Activated naive CD4-positive, alpha-beta T cell treated with anti-CD3 and anti-CD28 coated beads, Interleukin-2, amount 50 U/mL, for 72 hours (primary cell): ENCODE data around the gene TPSG1. TPM values are rescaled to one million over a fixed set of nuclear protein-coding genes. Genes with fewer than 3 reads are reported as not detected.
"Not testable (repeated sequence)": the region's sequence is repeated elsewhere in the genome, so short reads cannot be mapped to it uniquely, and the experiment has no call there.

ENCODE experiments used
- ATAC-seq, 2 donors: fragments of 150-1000 bp; cut with Tn5 transposase; 2 replicates each; pipeline ENCODE4 v1.10.0; 2021; ENCODE audit warnings: mild to moderate bottlenecking in 2 of 2, moderate library complexity in 2 of 2
- DNase-seq, 2 donors: peaks; one replicate each; pipeline ENCODE4 v3.0.0; 2021 to 2022; ENCODE audit warnings: low spot score in 2 of 2
- H3K27ac Mint-ChIP-seq, 2 donors: one replicate each; pipeline ENCODE4 v1.8.0; 2022; ENCODE audit warnings: mild to moderate bottlenecking in 2 of 2, mixed read lengths in 2 of 2
- H3K36me3 Mint-ChIP-seq, 2 donors: one replicate each; pipeline ENCODE4 v1.8.0; 2022; ENCODE audit warnings: mixed read lengths in 2 of 2
- H3K9me3 Mint-ChIP-seq, 2 donors: one replicate each; pipeline ENCODE4 v1.8.0; 2022; ENCODE audit warnings: mixed read lengths in 2 of 2
- total RNA-seq, 2 donors: library from RNA; stranded (reverse); gene quantifications; one replicate each; pipeline ENCODE4 v1.2.3, GENCODE V29; 2022

Gene TPSG1
- total RNA-seq, 2 donors from 2014 or later, result not detected

DNA sequence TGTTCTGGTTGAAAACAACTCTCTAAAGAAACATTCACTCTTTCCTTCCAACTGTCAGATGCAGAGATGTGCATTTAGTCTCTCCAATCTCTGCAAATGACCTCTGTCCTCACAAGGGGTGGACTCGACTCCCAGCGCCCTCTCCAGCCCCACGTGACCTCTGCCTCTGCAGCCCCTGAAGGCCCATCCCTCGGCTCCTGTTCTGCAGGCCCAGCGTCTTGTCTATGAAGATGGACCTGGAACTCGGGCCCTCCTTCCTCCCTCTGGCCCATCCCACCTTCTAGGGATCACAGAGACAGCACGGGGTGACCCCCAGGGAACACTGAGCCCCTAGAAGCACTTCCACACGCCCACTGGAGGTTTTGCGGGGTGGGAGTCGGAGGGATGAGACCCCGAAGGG is 18.3 kb upstream of the TPSG1 start:
- DNase-seq, H3K36me3 Mint-ChIP-seq, H3K9me3 Mint-ChIP-seq, ATAC-seq: not testable (repeated sequence)
- peak overlapping the region in 1 of 2 donors; percentile 44 for H3K27ac Mint-ChIP-seq

DNA sequence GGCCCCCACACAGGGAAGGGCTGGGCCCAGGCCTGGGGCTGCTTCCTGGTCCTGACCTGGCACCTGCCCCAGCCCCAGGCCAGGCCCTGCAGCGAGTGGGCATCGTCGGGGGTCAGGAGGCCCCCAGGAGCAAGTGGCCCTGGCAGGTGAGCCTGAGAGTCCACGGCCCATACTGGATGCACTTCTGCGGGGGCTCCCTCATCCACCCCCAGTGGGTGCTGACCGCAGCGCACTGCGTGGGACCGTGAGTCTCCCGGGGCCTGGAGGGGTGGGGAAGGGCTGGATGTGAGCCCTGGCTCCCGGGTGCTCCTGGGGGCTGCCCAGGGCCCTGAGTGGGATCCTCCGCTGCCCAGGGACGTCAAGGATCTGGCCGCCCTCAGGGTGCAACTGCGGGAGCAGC is 16.0 kb upstream of the TPSG1 start:
- not testable (repeated sequence) for H3K36me3 Mint-ChIP-seq, H3K9me3 Mint-ChIP-seq, DNase-seq, H3K27ac Mint-ChIP-seq, ATAC-seq

- ATAC-seq, H3K27ac Mint-ChIP-seq, H3K9me3 Mint-ChIP-seq, DNase-seq, H3K36me3 Mint-ChIP-seq: not testable (repeated sequence)
Measured at GRCh38 chr16:1240436-1240835, 15.4 kb upstream of the TPSG1 start, which contains the start of gene TPSAB1. TSS of gene TPSAB1 (plus strand) at chr16:1240705. CDS start at chr16:1240939, 234 bp downstream.

DNA sequence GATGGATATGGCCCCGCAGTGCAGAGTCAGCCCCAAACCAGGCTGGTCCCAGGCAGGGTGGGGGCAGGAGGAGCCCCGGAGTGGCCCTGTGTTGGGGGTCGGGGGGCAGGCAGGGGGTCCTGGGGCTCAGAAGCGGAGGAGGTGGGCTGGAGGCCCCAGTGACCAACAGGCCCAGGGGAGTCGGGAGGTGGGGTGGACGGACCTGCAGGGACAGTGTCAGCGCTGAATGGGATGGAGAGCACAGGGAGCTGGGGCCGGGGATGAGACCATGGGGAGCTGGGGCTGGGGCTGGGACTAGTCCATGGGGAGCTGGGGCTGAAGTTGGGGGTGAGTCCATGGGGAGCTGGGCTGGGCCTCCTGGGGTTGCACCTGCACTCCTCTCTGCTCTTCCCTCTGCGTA is 14.5 kb upstream of the TPSG1 start:
- H3K9me3 Mint-ChIP-seq, H3K36me3 Mint-ChIP-seq, H3K27ac Mint-ChIP-seq, DNase-seq, ATAC-seq: not testable (repeated sequence)

DNA sequence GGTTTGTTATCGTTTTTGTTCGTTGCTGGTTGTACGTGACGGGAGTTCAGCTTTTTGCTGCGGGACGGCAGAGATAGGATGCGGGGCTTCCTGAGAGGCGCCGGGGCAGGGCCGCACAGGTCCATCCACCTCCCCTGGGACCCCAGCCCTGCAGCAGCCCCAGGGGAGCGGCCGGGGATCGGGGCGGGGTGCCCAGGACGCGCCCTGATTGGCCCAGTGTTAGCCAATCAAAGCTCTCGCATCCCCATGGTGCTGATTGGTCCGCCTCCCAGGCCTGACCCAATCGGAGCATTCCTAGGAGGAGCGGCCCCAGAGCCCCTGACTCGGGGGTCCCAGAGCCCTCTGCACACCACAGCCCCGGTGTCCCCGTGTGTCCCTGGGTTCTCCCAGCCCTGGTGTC is 13.8 kb upstream of the TPSG1 start:
- H3K27ac Mint-ChIP-seq, DNase-seq, H3K36me3 Mint-ChIP-seq, H3K9me3 Mint-ChIP-seq: not testable (repeated sequence)
- peak in 1 of 2 donors; percentile 51 for ATAC-seq

- Mint-ChIP-seq H3K27ac (no peak overlapping the region), H3K9me3 (no peaks in the 10 kb centered on the region), H3K36me3 (no peaks in the 10 kb centered on the region)
- DNase-seq (no peak), ATAC-seq (no peak)
Measured at GRCh38 chr16:1237990-1238389, 12.9 kb upstream of the TPSG1 start.

DNA sequence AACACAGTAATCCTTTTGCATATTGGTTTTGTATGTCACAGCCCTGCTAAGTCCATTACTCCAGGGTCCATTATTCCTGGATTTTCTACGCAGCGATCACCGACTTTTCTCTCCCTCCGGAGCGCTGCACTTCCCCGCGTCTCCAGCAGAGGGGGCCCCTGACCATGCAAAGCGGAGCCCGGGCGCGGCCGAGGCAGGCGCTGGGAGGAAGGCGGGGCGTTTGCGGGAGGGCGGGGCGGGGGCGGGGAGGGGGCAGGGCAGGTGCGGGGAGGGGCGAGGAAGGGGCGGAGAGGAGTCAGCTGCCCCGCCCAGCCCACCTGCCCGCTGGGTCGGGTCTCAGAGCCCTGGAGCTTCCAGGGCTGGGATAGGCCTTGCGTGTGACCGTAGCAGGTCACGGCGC is 11.6 kb upstream of the TPSG1 start:
- not testable (repeated sequence) for H3K9me3 Mint-ChIP-seq, DNase-seq, H3K27ac Mint-ChIP-seq, H3K36me3 Mint-ChIP-seq
- peak; percentile 60 to 69 for ATAC-seq

DNA sequence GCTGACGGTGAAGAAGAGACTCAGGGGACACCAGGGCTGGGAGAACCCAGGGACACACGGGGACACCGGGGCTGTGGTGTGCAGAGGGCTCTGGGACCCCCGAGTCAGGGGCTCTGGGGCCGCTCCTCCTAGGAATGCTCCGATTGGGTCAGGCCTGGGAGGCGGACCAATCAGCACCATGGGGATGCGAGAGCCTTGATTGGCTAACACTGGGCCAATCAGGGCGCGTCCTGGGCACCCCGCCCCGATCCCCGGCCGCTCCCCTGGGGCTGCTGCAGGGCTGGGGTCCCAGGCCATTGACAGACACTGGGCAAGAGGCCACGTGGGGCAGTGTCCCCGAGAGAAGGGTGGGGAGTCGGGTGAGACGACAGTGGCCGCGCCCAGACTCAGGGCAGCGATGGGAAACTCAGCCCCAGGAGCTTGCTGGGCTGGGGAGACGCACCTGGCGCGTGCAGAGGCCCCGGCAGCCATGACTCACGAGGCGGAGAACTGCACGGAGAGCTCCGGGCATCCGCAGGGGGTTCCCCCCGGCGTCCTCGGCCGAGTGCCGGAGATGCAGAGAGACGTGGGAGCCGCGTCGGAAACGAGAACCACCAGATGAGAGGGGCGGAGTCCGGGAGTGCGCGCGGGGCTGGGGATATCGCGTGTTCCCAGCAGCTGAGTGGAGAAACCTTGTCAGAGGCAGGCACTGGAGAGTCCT is 7.1 kb upstream of the TPSG1 start:
- H3K27ac Mint-ChIP-seq, DNase-seq, H3K36me3 Mint-ChIP-seq, H3K9me3 Mint-ChIP-seq: not testable (repeated sequence)
- ATAC-seq, result peak; percentile 60 to 62

DNA sequence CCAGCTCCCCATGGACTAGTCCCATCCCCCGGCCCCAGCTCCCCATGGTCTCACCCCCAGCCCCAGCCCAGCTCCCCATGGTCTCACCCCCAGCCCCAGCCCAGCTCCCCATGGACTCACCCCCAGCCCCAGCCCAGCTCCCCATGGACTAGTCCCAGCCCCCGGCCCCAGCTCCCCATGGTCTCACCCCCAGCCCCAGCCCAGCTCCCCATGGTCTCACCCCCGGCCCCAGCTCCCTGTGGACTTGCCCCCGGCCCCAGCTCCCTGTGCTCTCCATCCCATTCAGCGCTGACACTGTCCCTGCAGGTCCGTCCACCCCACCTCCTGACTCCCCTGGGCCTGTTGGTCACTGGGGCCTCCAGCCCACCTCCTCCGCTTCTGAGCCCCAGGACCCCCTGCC is 6.2 kb upstream of the TPSG1 start:
- DNase-seq, H3K9me3 Mint-ChIP-seq, H3K27ac Mint-ChIP-seq, H3K36me3 Mint-ChIP-seq, ATAC-seq: not testable (repeated sequence)

GRCh38 chr16:1230471-1231212 is 5.6 kb upstream of the TPSG1 start:
- not testable (repeated sequence) for H3K36me3 Mint-ChIP-seq, DNase-seq, H3K9me3 Mint-ChIP-seq, ATAC-seq, H3K27ac Mint-ChIP-seq

DNA sequence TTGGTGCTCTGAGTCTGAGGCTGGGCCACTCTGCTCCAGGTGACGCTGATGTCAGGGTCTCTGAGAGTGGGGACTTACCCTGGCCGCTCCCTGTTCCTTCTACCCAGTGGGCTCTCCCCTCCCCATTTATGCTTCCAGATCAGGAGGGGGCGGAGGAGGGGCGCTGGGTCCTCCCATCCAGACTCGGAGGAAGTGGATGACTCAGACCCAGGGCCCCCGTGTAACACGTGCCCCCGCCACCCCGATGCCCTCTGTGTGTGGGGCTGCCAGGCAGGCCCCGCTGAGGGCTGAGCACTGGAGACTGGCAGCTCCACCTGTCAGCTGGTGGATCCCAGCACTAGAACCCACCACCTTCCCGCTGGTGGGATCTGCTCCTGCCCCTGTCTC is 5.0 kb upstream of the TPSG1 start, which contains the start of gene TPSB2:
Gene TPSB2, minus strand, starts transcription at position 101 of the 387 bp plus-strand sequence. CDS start 233 bp downstream, outside the sequence.
- not testable (repeated sequence) for ATAC-seq, DNase-seq, H3K36me3 Mint-ChIP-seq, H3K27ac Mint-ChIP-seq, H3K9me3 Mint-ChIP-seq

GRCh38 chr16:1229476-1229875 is 4.4 kb upstream of the TPSG1 start:
- not testable (repeated sequence) for DNase-seq, H3K9me3 Mint-ChIP-seq, ATAC-seq, H3K27ac Mint-ChIP-seq, H3K36me3 Mint-ChIP-seq

GRCh38 chr16:1228227-1228626 is 3.2 kb upstream of the TPSG1 start:
- not testable (repeated sequence) for H3K27ac Mint-ChIP-seq, H3K9me3 Mint-ChIP-seq, DNase-seq, H3K36me3 Mint-ChIP-seq, ATAC-seq

- not testable (repeated sequence) for H3K36me3 Mint-ChIP-seq, H3K27ac Mint-ChIP-seq, DNase-seq, H3K9me3 Mint-ChIP-seq, ATAC-seq
Measured at GRCh38 chr16:1226692-1227091, 1.6 kb upstream of the TPSG1 start.

GRCh38 chr16:1225728-1226311 is 752 bp upstream of the TPSG1 start:
- not testable (repeated sequence) for H3K9me3 Mint-ChIP-seq, H3K36me3 Mint-ChIP-seq, H3K27ac Mint-ChIP-seq, DNase-seq
- peak in 1 of 2 donors; percentile 34 for ATAC-seq

DNA sequence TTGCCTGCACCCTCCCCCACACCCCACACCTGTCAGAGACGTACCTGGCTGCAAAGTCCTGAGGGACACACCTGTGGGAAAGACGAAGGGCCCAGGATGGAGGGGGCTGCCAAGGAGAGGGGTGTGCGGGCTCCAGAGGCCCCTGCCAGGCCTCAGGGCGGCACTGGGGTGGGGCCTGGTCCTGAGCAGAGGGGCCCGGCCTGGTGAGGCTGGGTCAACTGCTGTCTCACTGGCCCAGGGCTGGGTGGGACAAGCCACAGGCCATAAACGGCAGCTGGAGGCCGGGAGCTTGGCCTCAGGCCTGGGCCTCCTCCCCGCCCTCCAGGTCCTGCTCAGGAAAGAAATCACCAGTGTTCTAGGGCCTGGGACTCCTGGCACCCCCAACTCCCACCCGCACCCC is 510 bp downstream of the TPSG1 start:
- Mint-ChIP-seq H3K27ac (peak overlapping the region in 1 of 2 donors; percentile 28), H3K9me3 (no peaks in the 10 kb centered on the region), H3K36me3 (no peaks in the 10 kb centered on the region)
- no peak for ATAC-seq
- DNase-seq, result no peak
